Measurements from ENCODE around the gene OSBPL5.

DNA sequence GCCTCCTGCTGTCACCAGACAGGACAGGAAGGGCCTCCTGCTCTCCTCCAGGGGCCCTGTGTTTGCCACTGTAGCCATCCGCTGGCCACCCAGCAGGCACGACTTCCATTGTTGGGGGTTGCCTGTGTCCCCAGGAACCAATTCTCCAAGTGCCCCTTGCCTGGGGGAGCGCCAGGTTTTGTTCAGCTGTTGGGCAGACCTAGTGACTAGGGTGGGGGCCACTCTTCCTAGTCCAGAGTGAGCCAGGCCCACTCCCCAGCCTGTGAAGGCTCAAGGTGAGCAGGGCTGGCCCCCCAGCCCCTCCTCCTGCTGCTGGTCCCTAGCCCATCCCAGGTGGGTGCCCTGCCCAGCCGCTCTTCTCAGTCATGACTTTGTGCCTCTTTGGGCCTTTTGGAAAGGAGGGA, 30.9 kb downstream of the OSBPL5 start:
- TF ChIP-seq SP1 (IDR thresholded peaks at IDR 0.05), result no peak
- TF ChIP-seq TARDBP (IDR thresholded peaks at IDR 0.05), result no peak
- TF ChIP-seq BHLHE40 (IDR thresholded peaks at IDR 0.05; ENCODE audit: borderline replicate concordance), result no peak
- TF ChIP-seq L3MBTL2 (conservative IDR thresholded peaks at IDR 0.05), result no peak
- no peak for TF ChIP-seq SUZ12 (IDR thresholded peaks at IDR 0.05)
- TF ChIP-seq NFRKB (IDR thresholded peaks at IDR 0.05), result no peak
